CD14-positive monocyte (primary cell): Measurements from ENCODE around the gene SCN5A. TPM values are rescaled to one million over a fixed set of nuclear protein-coding genes. Genes with fewer than 3 reads are reported as not detected.

Experiments used
- DNase-seq, 3 donors: peaks; one replicate each; pipeline ENCODE4 v3.0.0-alpha.2; 2011 to 2022
- H2AFZ ChIP-seq: 2 replicates; pipeline ENCODE4 v1.6.0; 2012; ENCODE audit warnings: mild to moderate bottlenecking, low read depth, low read length, inconsistent platforms; ENCODE audit not compliant: insufficient read depth, poor library complexity, severe bottlenecking
- H3K27ac ChIP-seq, 2 donors: 1 replicate in 1 of 2; 2 replicates in 1 of 2; pipeline ENCODE4 v1.5.1; 2012 to 2013; ENCODE audit warnings: low read length in 2 of 2, control low read depth in 1 of 2, inconsistent platforms in 1 of 2, low read depth in 1 of 2, mild to moderate bottlenecking in 1 of 2
- H3K27me3 ChIP-seq, 2 donors: one replicate each; pipeline versions ENCODE4 v1.6.0 to v1.6.1; 2011 to 2013; ENCODE audit warnings: low read length in 2 of 2; ENCODE audit not compliant: control insufficient read depth in 2 of 2, insufficient read depth in 2 of 2
- H3K36me3 ChIP-seq, 2 donors: replicated peaks in 1 of 2; 1 replicate in 1 of 2; 2 replicates in 1 of 2; pipeline versions ENCODE4 v1.5.1 to v1.6.1; 2012 to 2013; ENCODE audit warnings: low read length in 2 of 2, control low read depth in 1 of 2, inconsistent platforms in 1 of 2, mild to moderate bottlenecking in 1 of 2; ENCODE audit not compliant: insufficient read depth in 2 of 2, control insufficient read depth in 1 of 2
- H3K4me1 ChIP-seq, 2 donors: 1 replicate in 1 of 2; 2 replicates in 1 of 2; pipeline versions ENCODE4 v1.5.1 to v1.6.1; 2012 to 2013; ENCODE audit warnings: low read length in 2 of 2, control low read depth in 1 of 2, inconsistent platforms in 1 of 2, mild to moderate bottlenecking in 1 of 2, moderate library complexity in 1 of 2; ENCODE audit not compliant: insufficient read depth in 2 of 2, control insufficient read depth in 1 of 2
- H3K4me2 ChIP-seq: replicated peaks from 2 replicates; pipeline ENCODE3; 2012; ENCODE audit warnings: low read length, moderate library complexity, mild to moderate bottlenecking; ENCODE audit not compliant: poor library complexity, severe bottlenecking; ENCODE audit errors: extremely low read depth
- H3K4me3 ChIP-seq, 3 experiments: fragments of 200-600 bp in 1 of 3; sonication (generic) in 1 of 3; replicated peaks in 1 of 3; 1 replicate in 2 of 3; 2 replicates in 1 of 3; pipeline ENCODE4 v1.5.1; 2011 to 2013; ENCODE audit warnings: low read length in 3 of 3, mild to moderate bottlenecking in 3 of 3, control low read depth in 2 of 3, low read depth in 2 of 3, inconsistent platforms in 1 of 3, moderate library complexity in 1 of 3
- H3K79me2 ChIP-seq: 2 replicates; pipeline ENCODE4 v1.6.0; 2012; ENCODE audit warnings: mild to moderate bottlenecking, control low read depth, inconsistent platforms, low read length, moderate library complexity; ENCODE audit not compliant: insufficient read depth
- H3K9ac ChIP-seq: 2 replicates; pipeline ENCODE4 v1.6.0; 2017; ENCODE audit warnings: low read length, mild to moderate bottlenecking; ENCODE audit not compliant: insufficient read depth, poor library complexity, severe bottlenecking
- H3K9me3 ChIP-seq, 2 donors: replicated peaks in 1 of 2; 1 replicate in 1 of 2; 2 replicates in 1 of 2; pipeline versions ENCODE4 v1.5.1 to v1.6.1; 2012 to 2013; ENCODE audit warnings: low read length in 2 of 2, control low read depth in 1 of 2; ENCODE audit not compliant: control insufficient read depth in 1 of 2, insufficient read depth in 1 of 2
- H4K20me1 ChIP-seq: 2 replicates; pipeline ENCODE4 v1.6.0; 2012; ENCODE audit warnings: mild to moderate bottlenecking, low read length, control low read depth, moderate library complexity; ENCODE audit not compliant: insufficient read depth
- H3K27ac Mint-ChIP-seq, 7 donors: one replicate each; pipeline ENCODE4 v1.8.0; 2020; ENCODE audit warnings: mild to moderate bottlenecking in 7 of 7, mixed read lengths in 7 of 7, moderate library complexity in 6 of 7, inconsistent platforms in 2 of 7
- H3K27me3 Mint-ChIP-seq, 3 donors: one replicate each; pipeline ENCODE4 v1.8.0; 2021 to 2022; ENCODE audit warnings: low read depth in 3 of 3, mild to moderate bottlenecking in 3 of 3, mixed read lengths in 3 of 3, moderate library complexity in 3 of 3, inconsistent platforms in 1 of 3
- H3K36me3 Mint-ChIP-seq, 2 donors: one replicate each; pipeline ENCODE4 v1.8.0; 2020; ENCODE audit warnings: mixed read lengths in 2 of 2, inconsistent platforms in 1 of 2, mild to moderate bottlenecking in 1 of 2
- H3K4me1 Mint-ChIP-seq: one replicate; pipeline ENCODE4 v1.8.0; 2020; ENCODE audit warnings: mild to moderate bottlenecking, mixed read lengths
- H3K4me3 Mint-ChIP-seq, 2 donors: one replicate each; pipeline ENCODE4 v1.8.0; 2020; ENCODE audit warnings: mild to moderate bottlenecking in 2 of 2, mixed read lengths in 2 of 2, moderate library complexity in 1 of 2
- H3K9me3 Mint-ChIP-seq, 7 donors: one replicate each; pipeline ENCODE4 v1.8.0; 2020 to 2022; ENCODE audit warnings: mixed read lengths in 7 of 7, mild to moderate bottlenecking in 6 of 7, moderate library complexity in 6 of 7, inconsistent platforms in 2 of 7
- WGBS: methylation state at CpG from one replicate; pipeline ENCODE4 v1.1.5; 2013; ENCODE audit warnings: missing lambda C conversion rate; ENCODE audit not compliant: insufficient coverage; 5-methylcytosine and 5-hydroxymethylcytosine counted together
- intact Hi-C, 2 donors: fragments of 100-400 bp; cut with micrococcal nuclease; formaldehyde crosslinking; loops; one replicate each; pipeline versions ENCODE4 v1.15.0 to v1.15.1; 2023
- polyA plus RNA-seq, 3 donors: library from polyadenylated mRNA; depleted of rRNA in 1 of 3; unstranded in 2 of 3; stranded (reverse) in 1 of 3; fragments of 300-500 nt in 2 of 3; fragments of >200 nt in 1 of 3; fragmentation: Illumina TruSeq in 2 of 3; gene quantifications; 1 replicate in 2 of 3; 2 replicates in 1 of 3; pipeline ENCODE4 v1.2.3, GENCODE V29; 2012 to 2021
- TF ChIP-seq, protein P1 (sequence below): fragments of 200-600 bp; IDR thresholded peaks from one replicate; pipeline ENCODE4 v1.8.0; 2022; ENCODE audit warnings: antibody characterized with exemption, mild to moderate bottlenecking

Gene SCN5A
- polyA plus RNA-seq, 3 donors = not detected

DNA sequence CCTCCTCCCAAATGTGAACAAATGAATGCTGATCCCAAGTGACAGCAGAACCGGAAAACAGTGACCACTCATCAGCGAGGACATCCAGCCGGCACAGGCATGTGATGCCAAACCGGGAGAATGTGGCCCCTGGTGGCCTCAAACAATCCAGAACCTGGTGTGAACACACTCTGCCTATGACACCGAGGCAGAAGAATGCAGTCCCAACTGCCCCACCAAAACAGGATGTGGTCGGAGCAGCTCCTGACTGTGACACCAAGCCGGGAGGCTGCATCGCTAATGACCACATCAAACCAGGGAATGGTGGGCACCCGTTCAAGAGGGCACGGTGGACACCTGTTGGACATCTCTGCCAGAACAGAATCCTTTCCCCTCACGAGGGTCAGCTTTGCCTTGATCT lies 15.4 kb downstream of the SCN5A start:
- H3K36me3 Mint-ChIP-seq = no peaks in the 10 kb centered on the region
- Histone ChIP-seq H3K27ac (no peak overlapping the region), H2AFZ (no peak overlapping the region), H3K79me2 (no peaks in the 10 kb centered on the region), H3K4me1 (no peaks in the 10 kb centered on the region), H3K9me3 (no peaks in the 10 kb centered on the region), H3K36me3 (no peaks in the 10 kb centered on the region), H3K27me3 (no peaks in the 10 kb centered on the region), H3K4me2 (no peak overlapping the region), H4K20me1 (no peaks in the 10 kb centered on the region), H3K9ac (no peak overlapping the region), H3K4me3 (no peak overlapping the region)
- TF ChIP-seq, protein P1, sequence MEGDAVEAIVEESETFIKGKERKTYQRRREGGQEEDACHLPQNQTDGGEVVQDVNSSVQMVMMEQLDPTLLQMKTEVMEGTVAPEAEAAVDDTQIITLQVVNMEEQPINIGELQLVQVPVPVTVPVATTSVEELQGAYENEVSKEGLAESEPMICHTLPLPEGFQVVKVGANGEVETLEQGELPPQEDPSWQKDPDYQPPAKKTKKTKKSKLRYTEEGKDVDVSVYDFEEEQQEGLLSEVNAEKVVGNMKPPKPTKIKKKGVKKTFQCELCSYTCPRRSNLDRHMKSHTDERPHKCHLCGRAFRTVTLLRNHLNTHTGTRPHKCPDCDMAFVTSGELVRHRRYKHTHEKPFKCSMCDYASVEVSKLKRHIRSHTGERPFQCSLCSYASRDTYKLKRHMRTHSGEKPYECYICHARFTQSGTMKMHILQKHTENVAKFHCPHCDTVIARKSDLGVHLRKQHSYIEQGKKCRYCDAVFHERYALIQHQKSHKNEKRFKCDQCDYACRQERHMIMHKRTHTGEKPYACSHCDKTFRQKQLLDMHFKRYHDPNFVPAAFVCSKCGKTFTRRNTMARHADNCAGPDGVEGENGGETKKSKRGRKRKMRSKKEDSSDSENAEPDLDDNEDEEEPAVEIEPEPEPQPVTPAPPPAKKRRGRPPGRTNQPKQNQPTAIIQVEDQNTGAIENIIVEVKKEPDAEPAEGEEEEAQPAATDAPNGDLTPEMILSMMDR = no peak
- intact Hi-C loops = no loop called here
- no peak overlapping the region for H3K4me3 Mint-ChIP-seq
- peaks cover 3% of the 10 kb centered on the region for H3K4me1 Mint-ChIP-seq
- peaks cover 7 to 12% (median 10%) of the 10 kb centered on the region in 3 donors for H3K27me3 Mint-ChIP-seq
- 56% methylated on average over 11 of the region's 11 CpGs for WGBS
- DNase-seq = no peak
- no peak overlapping the region for H3K27ac Mint-ChIP-seq
- H3K9me3 Mint-ChIP-seq = peaks cover 0 to 7% (median 2%) of the 10 kb centered on the region in 7 donors

DNA sequence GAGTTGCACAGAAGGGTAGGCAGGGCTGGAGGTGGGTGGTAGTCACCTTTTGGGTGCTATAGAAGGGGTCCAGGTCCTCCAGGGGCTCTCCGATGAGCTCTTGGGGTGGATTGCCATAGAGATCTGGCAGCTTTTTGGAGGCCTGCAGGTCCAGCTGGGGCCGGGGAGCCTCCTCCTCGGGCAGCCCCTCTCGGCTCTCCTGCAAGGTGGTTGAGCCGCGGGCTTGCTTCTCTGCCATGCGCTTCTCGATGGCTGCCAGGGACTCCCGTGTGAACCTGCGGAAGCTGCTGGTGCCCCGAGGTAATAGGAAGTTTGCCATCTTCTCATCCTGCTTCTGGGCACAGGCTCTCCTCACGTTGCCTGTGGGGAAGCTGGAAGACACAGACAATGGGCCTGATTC lies 16.5 kb downstream of the SCN5A start:
- Histone ChIP-seq H3K27me3 (no peaks in the 10 kb centered on the region), H3K9ac (no peak overlapping the region), H3K4me1 (no peaks in the 10 kb centered on the region), H3K4me2 (no peak overlapping the region), H4K20me1 (no peaks in the 10 kb centered on the region), H2AFZ (no peak overlapping the region), H3K9me3 (no peaks in the 10 kb centered on the region), H3K27ac (no peak overlapping the region), H3K79me2 (no peaks in the 10 kb centered on the region), H3K4me3 (no peak overlapping the region), H3K36me3 (no peaks in the 10 kb centered on the region)
- Mint-ChIP-seq H3K9me3 (peaks cover 0 to 7% (median 2%) of the 10 kb centered on the region in 7 donors), H3K36me3 (no peaks in the 10 kb centered on the region), H3K4me1 (peaks cover 3% of the 10 kb centered on the region), H3K27ac (no peak overlapping the region), H3K4me3 (no peak overlapping the region), H3K27me3 (peaks cover 8 to 15% (median 10%) of the 10 kb centered on the region in 3 donors)
- intact Hi-C loops = no loop called here
- DNase-seq = no peak
- TF ChIP-seq, protein P1 = no peak
- 97% methylated on average over 11 of the region's 12 CpGs for WGBS
